A673 (cell line): Measurements from ENCODE around the gene PDCD6IP. TPM values are rescaled to one million over a fixed set of nuclear protein-coding genes. Genes with fewer than 3 reads are reported as not detected.

ENCODE experiments used
- BruUV-seq: library from RNA; stranded (reverse); fragments of 400-500 nt; replicated peaks from 2 replicates; lab custom pipeline; 2021; lab: Mats Ljungman, UMichigan
- CTCF ChIA-PET: fragments of 300-600 bp; sonication (Branson Sonifier 250); formaldehyde crosslinking; loops from one replicate; lab custom pipeline; 2022; ENCODE audit warnings: antibody characterized with exemption; lab: Charles Lee
- POLR2A ChIA-PET: fragments of 300-600 bp; sonication (Branson Sonifier 250); formaldehyde crosslinking; loops from one replicate; lab custom pipeline; 2022; ENCODE audit warnings: antibody characterized with exemption; ENCODE audit not compliant: low non-redundant PET; lab: Charles Lee
- DNase-seq: peaks from one replicate; pipeline ENCODE4 v3.0.0-alpha.2; 2015; ENCODE audit warnings: low spot score
- H3K27ac ChIP-seq: fragments of 200-600 bp; sonication (generic); 2 replicates; pipeline ENCODE4 v1.5.1; 2016; ENCODE audit warnings: mixed run types, low read depth, mild to moderate bottlenecking, mixed read lengths, antibody characterized with exemption, low read length; ENCODE audit not compliant: poor library complexity, severe bottlenecking
- H3K27me3 ChIP-seq: fragments of 200-600 bp; sonication (generic); replicated peaks from 2 replicates; pipeline ENCODE4 v1.6.1; 2017; ENCODE audit warnings: mixed run types, low read depth, mild to moderate bottlenecking, mixed read lengths, antibody characterized with exemption, low read length; ENCODE audit not compliant: insufficient read depth, poor library complexity
- H3K36me3 ChIP-seq: fragments of 200-600 bp; sonication (generic); 2 replicates; pipeline ENCODE4 v1.6.1; 2016; ENCODE audit warnings: mixed run types, mild to moderate bottlenecking, mixed read lengths, antibody characterized with exemption, low read length; ENCODE audit not compliant: insufficient read depth, poor library complexity, severe bottlenecking
- H3K4me1 ChIP-seq: fragments of 200-600 bp; sonication (generic); 2 replicates; pipeline ENCODE4 v1.6.1; 2017; ENCODE audit warnings: mixed run types, mild to moderate bottlenecking, mixed read lengths, antibody characterized with exemption, low read length; ENCODE audit not compliant: insufficient read depth, poor library complexity, severe bottlenecking
- H3K4me3 ChIP-seq: fragments of 200-600 bp; sonication (generic); 2 replicates; pipeline ENCODE4 v1.5.1; 2016; ENCODE audit warnings: low read depth, mixed run types, mild to moderate bottlenecking, mixed read lengths, low read length; ENCODE audit not compliant: poor library complexity, severe bottlenecking
- H3K9me3 ChIP-seq: fragments of 200-600 bp; sonication (generic); 2 replicates; pipeline ENCODE4 v1.6.1; 2016; ENCODE audit warnings: mixed run types, low read depth, mild to moderate bottlenecking, mixed read lengths, antibody characterized with exemption, low read length; ENCODE audit not compliant: poor library complexity, severe bottlenecking
- EZH2 ChIP-seq: fragments of 200-600 bp; sonication (generic); IDR thresholded peaks from 2 replicates; pipeline ENCODE4 v1.6.1; 2017; ENCODE audit warnings: borderline replicate concordance, low read depth, mild to moderate bottlenecking, mixed read lengths, antibody characterized with exemption, low read length; ENCODE audit not compliant: poor library complexity, severe bottlenecking
- intact Hi-C: fragments of 100-400 bp; cut with micrococcal nuclease; formaldehyde crosslinking; loops from one replicate; pipeline ENCODE4 v1.10.0; 2022; ENCODE audit not compliant: unreplicated experiment
- total RNA-seq: library from RNA; stranded (reverse); gene quantifications from 2 replicates; pipeline ENCODE4 v1.2.3, GENCODE V29; 2021
- TF ChIP-seq, protein P1 (sequence below): fragments of 300-800, 200-600 bp; sonication (generic); conservative IDR thresholded peaks from 2 replicates; pipeline ENCODE4 v1.5.1; 2017; ENCODE audit warnings: low read depth, mild to moderate bottlenecking, antibody characterized with exemption, low read length, moderate library complexity, mixed read lengths

The PDCD6IP gene
- total RNA-seq, 1 experiment from 2014 or later: 230 TPM

- H3K27ac ChIP-seq: no peak overlapping the region
- no peaks in the 10 kb centered on the region for H3K9me3 ChIP-seq
- no TSS peak for BruUV-seq
- CTCF ChIA-PET: no interaction called here
- H3K27me3 ChIP-seq: no peaks in the 10 kb centered on the region
- peaks cover 4% of the 10 kb centered on the region for H3K4me1 ChIP-seq
- no peak for DNase-seq
- intact Hi-C loops: no loop called here
- POLR2A ChIA-PET: no interaction called here
- no peak overlapping the region for H3K4me3 ChIP-seq
- peaks cover 56% of the 10 kb centered on the region for H3K36me3 ChIP-seq
- TF ChIP-seq, protein P1, sequence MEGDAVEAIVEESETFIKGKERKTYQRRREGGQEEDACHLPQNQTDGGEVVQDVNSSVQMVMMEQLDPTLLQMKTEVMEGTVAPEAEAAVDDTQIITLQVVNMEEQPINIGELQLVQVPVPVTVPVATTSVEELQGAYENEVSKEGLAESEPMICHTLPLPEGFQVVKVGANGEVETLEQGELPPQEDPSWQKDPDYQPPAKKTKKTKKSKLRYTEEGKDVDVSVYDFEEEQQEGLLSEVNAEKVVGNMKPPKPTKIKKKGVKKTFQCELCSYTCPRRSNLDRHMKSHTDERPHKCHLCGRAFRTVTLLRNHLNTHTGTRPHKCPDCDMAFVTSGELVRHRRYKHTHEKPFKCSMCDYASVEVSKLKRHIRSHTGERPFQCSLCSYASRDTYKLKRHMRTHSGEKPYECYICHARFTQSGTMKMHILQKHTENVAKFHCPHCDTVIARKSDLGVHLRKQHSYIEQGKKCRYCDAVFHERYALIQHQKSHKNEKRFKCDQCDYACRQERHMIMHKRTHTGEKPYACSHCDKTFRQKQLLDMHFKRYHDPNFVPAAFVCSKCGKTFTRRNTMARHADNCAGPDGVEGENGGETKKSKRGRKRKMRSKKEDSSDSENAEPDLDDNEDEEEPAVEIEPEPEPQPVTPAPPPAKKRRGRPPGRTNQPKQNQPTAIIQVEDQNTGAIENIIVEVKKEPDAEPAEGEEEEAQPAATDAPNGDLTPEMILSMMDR: no peak
- TF ChIP-seq EZH2: no peak
Observed at GRCh38 chr3:33826688-33827087, 28.3 kb downstream of the PDCD6IP start.

GRCh38 chr3:33829720-33830119, 31.3 kb downstream of the PDCD6IP start:
- Histone ChIP-seq H3K9me3 (no peaks in the 10 kb centered on the region), H3K27ac (no peak overlapping the region), H3K4me3 (no peak overlapping the region), H3K36me3 (peaks cover 39% of the 10 kb centered on the region), H3K4me1 (peaks cover 1% of the 10 kb centered on the region), H3K27me3 (no peaks in the 10 kb centered on the region)
- ChIA-PET CTCF (no interaction called here), POLR2A (no interaction called here)
- intact Hi-C loops: no loop called here
- DNase-seq: no peak
- TF ChIP-seq, protein P1: no peak
- no peak for TF ChIP-seq EZH2
- no TSS peak for BruUV-seq

- no peak for TF ChIP-seq EZH2
- TF ChIP-seq, protein P1: no peak
- H3K36me3 ChIP-seq: peaks cover 36% of the 10 kb centered on the region
- no peak for DNase-seq
- H3K4me1 ChIP-seq: no peaks in the 10 kb centered on the region
- H3K27ac ChIP-seq: no peak overlapping the region
- ChIA-PET CTCF (no interaction called here), POLR2A (no interaction called here)
- no peak overlapping the region for H3K4me3 ChIP-seq
- H3K27me3 ChIP-seq: no peaks in the 10 kb centered on the region
- no TSS peak for BruUV-seq
- H3K9me3 ChIP-seq: no peaks in the 10 kb centered on the region
- intact Hi-C loops: no loop called here
Observed at GRCh38 chr3:33831053-33831452, 32.6 kb downstream of the PDCD6IP start.
